Ammon's horn (tissue), 1 donor: ENCODE results near the gene EPGN.
"Not testable (repeated sequence)": the region's sequence is repeated elsewhere in the genome, so short reads cannot be mapped to it uniquely, and the experiment has no call there.

ENCODE experiments used
- DNase-seq: peaks from one replicate; pipeline ENCODE4 v3.0.0-alpha.2; 2016; ENCODE audit warnings: low spot score

EPGN gene

DNA sequence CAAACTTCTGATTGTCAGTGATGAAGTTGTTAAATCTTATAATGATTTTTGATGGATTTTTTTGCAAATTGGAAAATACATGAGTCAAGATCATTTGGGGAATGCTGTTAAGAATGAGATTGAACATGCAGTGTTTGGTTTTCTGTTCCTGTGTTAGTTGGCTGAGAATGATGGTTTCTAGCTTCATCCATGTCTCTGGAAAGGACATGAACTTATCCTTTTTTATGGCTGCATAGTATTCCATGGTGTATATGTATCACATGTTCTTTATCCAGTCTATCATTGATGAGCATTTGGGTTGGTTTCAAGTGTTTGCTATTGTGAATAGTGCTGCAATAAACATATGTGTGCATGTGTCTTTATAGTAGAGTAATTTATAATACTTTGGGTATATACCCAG is 32.2 kb downstream of the EPGN start:
- DNase-seq: not testable (repeated sequence)

- DNase-seq: no peak
Measured at GRCh38 chr4:74344031-74344430, 35.8 kb downstream of the EPGN start.

DNA sequence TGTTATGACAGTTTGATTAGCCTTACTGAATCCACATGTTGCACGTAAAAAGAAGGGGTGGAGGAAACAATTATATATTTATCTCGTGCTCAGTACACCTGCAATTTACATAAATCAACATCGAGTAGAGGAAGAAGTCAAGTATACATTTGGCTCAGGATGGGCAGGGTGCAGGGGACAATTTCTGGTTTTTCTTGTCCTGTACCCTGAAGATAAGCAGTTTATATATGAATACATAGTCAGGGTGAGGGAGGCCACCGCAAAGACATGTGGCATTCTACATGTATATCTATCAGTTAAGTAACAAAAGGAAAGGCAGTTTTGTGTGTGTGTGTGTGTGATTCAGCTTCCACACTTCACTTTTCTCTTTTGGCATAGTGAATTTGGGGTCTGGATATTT is 45.6 kb downstream of the EPGN start:
- DNase-seq: no peak

DNA sequence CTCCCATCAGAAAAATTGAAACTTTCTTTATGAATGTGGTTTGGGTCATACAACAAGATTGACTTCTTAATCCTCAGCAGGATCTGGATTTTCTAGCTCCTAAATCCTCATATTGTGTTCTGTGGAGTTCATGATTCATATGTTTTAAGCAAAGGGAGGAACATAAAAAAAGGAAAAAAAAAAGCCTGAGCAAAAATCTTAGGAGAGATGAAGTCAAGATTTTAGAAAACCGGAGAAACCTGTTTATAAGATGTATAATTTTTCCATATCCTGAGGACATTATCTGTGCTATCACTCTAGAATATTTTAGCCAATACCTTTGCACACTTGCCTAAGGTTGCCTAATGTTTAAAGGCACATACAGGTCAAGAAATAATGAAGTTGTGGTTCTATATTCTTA is 49.7 kb downstream of the EPGN start:
- DNase-seq: no peak

GRCh38 chr4:74361671-74362070 is 53.4 kb downstream of the EPGN start:
- no peak for DNase-seq

DNA sequence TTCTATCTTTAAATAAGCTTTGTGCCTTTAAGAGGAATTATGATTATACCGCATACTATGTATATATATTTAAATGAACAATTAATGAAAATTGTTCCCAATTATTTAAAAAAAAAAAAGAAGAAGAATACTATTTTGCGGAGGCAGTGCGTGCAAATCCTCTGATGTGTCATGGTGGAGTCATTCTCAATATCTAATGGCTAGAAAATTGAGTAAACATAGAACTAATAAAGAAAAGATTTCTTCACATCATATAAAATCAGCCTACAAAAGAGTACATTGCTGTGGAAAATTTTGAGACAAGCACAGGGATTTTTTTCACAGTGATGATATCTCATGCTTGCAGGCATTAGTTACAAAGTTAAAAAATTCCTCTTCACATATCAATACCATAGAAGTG is 54.1 kb downstream of the EPGN start:
- DNase-seq: no peak

DNA sequence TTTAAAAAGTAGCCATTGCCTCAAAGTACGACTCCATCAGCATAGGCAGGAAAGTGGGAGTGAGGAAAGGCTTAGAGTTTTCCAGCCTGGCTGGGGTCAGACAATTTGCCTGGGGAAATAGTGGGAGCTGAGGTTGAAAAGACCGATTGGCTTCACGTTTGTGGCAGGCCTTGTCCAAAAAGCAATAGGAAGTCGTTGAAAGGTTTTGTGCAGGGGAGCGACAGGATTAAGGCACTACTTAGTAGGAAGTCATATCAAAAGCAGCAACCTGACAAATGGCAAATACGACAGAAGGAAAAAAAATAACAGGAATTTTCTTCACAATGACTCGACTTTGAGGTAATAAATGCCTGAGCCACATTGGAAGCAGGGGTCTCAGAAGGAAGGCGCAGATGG is 56.0 kb downstream of the EPGN start:
- no peak for DNase-seq

DNA sequence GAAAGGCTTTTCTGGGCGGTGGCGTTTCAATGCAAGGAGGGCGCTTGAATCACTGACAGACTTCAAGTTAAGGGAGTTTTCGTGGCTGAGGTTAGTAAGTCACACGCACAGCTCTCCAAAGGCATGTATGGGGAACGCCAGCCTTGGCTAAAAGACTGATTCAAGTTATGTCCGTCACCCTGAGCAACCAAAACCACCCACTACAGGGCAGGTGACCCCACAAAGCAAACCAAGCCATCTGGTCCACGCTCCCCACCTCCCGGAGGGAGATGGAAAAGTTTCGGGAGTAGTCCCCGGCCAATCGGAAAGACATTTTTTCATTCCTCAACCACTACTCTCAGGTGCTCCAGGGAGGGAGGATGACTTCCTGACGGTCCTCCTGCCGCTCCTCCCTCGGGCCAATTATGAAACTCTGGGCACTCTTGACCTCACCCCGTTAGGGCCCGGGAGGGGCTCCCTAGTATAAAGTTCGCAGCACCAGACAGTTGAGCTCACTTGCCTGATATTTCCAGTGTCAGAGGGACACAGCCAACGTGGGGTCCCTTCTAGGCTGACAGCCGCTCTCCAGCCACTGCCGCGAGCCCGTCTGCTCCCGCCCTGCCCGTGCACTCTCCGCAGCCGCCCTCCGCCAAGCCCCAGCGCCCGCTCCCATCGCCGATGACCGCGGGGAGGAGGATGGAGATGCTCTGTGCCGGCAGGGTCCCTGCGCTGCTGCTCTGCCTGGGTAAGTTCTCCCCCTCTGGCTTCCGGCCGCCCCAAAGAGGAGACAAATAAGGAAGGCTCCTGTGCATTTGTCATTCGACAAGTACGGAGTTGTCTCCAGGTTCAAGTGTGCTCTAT is 56.6 kb downstream of the EPGN start, which contains the start of gene EREG:
EREG (plus strand) TSS at position 494 of the 840 bp plus-strand sequence; CDS start at position 658, 164 bp downstream.
- no peak for DNase-seq

DNA sequence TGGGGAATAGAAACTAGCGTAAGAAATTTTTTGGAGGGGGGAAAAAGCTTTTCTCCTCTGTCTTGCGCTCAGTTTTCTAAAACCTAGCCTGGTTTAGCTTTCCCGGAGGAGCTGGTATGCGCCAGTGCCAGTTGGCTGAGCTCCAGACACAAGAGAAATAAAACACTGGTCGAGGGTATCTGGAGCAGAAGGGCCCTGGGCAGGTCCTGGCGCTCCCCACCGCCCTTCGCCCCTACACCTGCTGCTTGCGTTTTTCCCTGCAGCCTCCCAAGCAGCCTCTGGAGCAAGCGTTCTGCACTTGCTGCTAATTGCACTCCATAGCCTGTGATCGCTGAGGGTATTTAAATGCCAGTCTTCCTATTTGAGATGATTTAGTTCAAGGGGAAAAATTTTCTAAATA is 57.5 kb downstream of the EPGN start:
- peak; percentile 5 for DNase-seq
